ENCODE measurements around the gene NLRC4. TPM values are rescaled to one million over a fixed set of nuclear protein-coding genes. Genes with fewer than 3 reads are reported as not detected.

Gene NLRC4
- total RNA-seq, 3 donors from 2014 or later = 1.3 to 2.6 (median 1.8) TPM

GRCh38 chr2:32290000-32290339 lies 25.3 kb upstream of the NLRC4 start:
- Histone ChIP-seq H3K4me3 (no peak overlapping the region), H3K4me1 (no peaks in the 10 kb centered on the region), H3K36me3 (no peaks in the 10 kb centered on the region), H3K27me3 (no peaks in the 10 kb centered on the region), H3K27ac (no peak overlapping the region), H3K9me3 (no peaks in the 10 kb centered on the region)
- intact Hi-C loops (cut with DNase I; ENCODE audit: low total_unique reads) = no loop called here
- no peak for DNase-seq (ENCODE audit: low spot score in 2 of 2)
- TF ChIP-seq, protein P1, sequence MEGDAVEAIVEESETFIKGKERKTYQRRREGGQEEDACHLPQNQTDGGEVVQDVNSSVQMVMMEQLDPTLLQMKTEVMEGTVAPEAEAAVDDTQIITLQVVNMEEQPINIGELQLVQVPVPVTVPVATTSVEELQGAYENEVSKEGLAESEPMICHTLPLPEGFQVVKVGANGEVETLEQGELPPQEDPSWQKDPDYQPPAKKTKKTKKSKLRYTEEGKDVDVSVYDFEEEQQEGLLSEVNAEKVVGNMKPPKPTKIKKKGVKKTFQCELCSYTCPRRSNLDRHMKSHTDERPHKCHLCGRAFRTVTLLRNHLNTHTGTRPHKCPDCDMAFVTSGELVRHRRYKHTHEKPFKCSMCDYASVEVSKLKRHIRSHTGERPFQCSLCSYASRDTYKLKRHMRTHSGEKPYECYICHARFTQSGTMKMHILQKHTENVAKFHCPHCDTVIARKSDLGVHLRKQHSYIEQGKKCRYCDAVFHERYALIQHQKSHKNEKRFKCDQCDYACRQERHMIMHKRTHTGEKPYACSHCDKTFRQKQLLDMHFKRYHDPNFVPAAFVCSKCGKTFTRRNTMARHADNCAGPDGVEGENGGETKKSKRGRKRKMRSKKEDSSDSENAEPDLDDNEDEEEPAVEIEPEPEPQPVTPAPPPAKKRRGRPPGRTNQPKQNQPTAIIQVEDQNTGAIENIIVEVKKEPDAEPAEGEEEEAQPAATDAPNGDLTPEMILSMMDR (IDR thresholded peaks at IDR 0.05) = no peak

DNA sequence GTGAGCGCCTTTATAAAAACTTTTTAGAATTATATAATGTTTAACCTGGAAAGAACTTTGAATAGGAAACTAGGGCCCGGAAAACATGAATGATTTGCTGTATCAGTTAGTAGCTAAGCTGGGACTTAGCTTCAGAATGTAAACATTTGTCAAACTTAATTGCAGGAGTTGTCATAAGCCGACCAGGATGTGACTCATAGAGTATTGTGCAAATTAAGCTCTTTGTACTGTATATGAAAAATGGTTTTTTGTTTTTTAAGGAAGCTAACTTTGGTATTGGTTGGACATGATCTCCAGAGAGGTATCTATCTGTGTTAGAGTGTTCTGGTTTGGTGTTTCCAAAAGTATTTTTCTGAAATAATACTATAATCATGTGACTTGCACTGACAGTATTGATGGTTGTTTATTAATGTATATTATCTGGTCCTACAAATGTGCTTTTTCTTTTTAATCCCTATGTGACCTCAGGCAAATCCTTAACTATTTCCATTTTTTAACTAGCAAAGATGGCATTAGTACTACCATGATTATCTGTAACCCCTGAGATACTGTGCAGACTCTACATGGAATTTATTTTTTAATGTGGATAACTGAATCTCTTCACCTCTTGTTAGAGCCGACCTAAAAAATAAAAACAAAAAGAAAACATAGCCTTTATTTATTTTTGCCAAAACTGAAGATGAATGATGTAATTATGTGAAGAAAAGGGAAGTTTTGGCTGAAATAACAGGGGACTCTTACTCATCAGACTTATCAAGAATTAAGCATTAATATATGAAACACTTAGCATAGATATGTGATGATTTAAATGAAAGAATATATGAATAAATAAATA lies 24.7 kb upstream of the NLRC4 start:
- no peaks in the 10 kb centered on the region for H3K36me3 ChIP-seq
- no peak overlapping the region for H3K27ac ChIP-seq
- intact Hi-C loops (cut with DNase I; ENCODE audit: low total_unique reads) = no loop called here
- no peak for DNase-seq (ENCODE audit: low spot score in 2 of 2)
- H3K4me3 ChIP-seq = no peak overlapping the region
- no peak for TF ChIP-seq POLR2AphosphoS5 (IDR thresholded peaks at IDR 0.05)
- H3K27me3 ChIP-seq = no peaks in the 10 kb centered on the region
- H3K4me1 ChIP-seq = no peaks in the 10 kb centered on the region
- H3K9me3 ChIP-seq = no peaks in the 10 kb centered on the region

GRCh38 chr2:32284321-32284720 lies 19.6 kb upstream of the NLRC4 start:
- intact Hi-C loops (cut with DNase I; ENCODE audit: low total_unique reads) = no loop called here
- no peak for DNase-seq (ENCODE audit: low spot score in 2 of 2)
- H3K4me1 ChIP-seq = no peaks in the 10 kb centered on the region
- no peak for TF ChIP-seq POLR2AphosphoS5 (IDR thresholded peaks at IDR 0.05)
- TF ChIP-seq, protein P1 (IDR thresholded peaks at IDR 0.05) = no peak
- TF ChIP-seq POLR2A (IDR thresholded peaks at IDR 0.05) = no peak
- H3K4me3 ChIP-seq = no peak overlapping the region
- H3K9me3 ChIP-seq = no peaks in the 10 kb centered on the region
- no peaks in the 10 kb centered on the region for H3K36me3 ChIP-seq
- no peaks in the 10 kb centered on the region for H3K27me3 ChIP-seq
- no peak overlapping the region for H3K27ac ChIP-seq

- intact Hi-C loops (cut with DNase I; ENCODE audit: low total_unique reads) = no loop called here
- TF ChIP-seq, protein P1 (IDR thresholded peaks at IDR 0.05) = no peak
- no peak for TF ChIP-seq POLR2AphosphoS5 (IDR thresholded peaks at IDR 0.05)
- no peak for TF ChIP-seq POLR2A (IDR thresholded peaks at IDR 0.05)
- Histone ChIP-seq H3K4me1 (no peaks in the 10 kb centered on the region), H3K4me3 (peak overlapping the region; percentile 97 to 100 (median 99)), H3K27ac (peak overlapping the region; percentile 92 to 93), H3K27me3 (peaks cover 0 to 4% of the 10 kb centered on the region in 2 donors), H3K9me3 (no peaks in the 10 kb centered on the region), H3K36me3 (no peaks in the 10 kb centered on the region)
- DNase-seq (ENCODE audit: low spot score in 2 of 2) = no peak
Observed at GRCh38 chr2:32278478-32278853, 13.8 kb upstream of the NLRC4 start.

DNA sequence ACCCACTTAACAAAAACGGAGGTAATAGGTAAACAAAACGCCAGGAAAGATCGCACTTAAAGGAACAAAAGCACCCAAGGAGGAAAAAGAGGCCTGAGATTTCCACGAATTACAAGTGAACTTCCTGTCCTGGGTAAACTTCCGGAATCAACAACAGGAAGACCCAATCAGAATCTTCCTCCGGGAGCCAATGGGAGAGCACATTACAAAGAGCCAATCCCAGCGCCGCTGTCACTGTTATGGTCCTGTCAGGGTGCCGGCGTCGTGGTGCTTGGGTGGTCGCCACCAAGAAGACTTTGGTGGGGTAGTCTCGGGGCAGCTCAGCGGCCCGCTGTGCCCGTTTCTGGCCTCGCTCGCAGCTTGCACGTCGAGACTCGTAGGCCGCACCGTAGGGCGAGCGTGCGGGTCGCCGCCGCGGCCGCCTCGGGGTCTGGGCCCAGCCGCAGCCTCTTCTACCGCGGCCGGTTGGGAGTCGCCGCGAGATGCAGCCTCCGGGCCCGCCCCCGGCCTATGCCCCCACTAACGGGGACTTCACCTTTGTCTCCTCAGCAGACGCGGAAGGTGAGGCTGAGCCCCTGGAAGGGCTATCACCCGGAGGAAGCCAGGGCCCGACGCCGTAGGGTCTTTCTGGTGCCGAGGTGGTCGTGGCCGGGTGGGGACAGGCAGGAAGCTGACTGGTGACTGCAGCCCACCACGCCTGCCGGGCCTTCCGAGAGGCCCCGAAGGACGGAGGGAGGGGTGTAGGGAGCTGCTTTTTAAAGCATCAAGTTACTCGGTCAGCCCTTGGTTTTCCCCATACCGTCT lies 13.2 kb upstream of the NLRC4 start, which contains the start of gene YIPF4:
Gene YIPF4 (plus strand): TSS at position 231 of the 804 bp plus-strand sequence. CDS start 252 bp downstream, at position 483.
- TF ChIP-seq POLR2AphosphoS5 (IDR thresholded peaks at IDR 0.05) = peak; percentile 68 to 84 (median 68)
- TF ChIP-seq, protein P1 (IDR thresholded peaks at IDR 0.05) = no peak
- peak; percentile 12 for TF ChIP-seq POLR2A (IDR thresholded peaks at IDR 0.05)
- H3K4me3 ChIP-seq = peak within 1 kb of the TSS; percentile 97 to 100 (median 99)
- DNase-seq (ENCODE audit: low spot score in 2 of 2) = peak; percentile 80 to 87
- H3K4me1 ChIP-seq = no peaks in the 10 kb centered on the region
- no peaks in the 10 kb centered on the region for H3K36me3 ChIP-seq
- intact Hi-C loops (cut with DNase I; ENCODE audit: low total_unique reads) = no loop called here
- no peaks in the 10 kb centered on the region for H3K9me3 ChIP-seq
- H3K27me3 ChIP-seq = peaks cover 0 to 4% of the 10 kb centered on the region in 2 donors
- H3K27ac ChIP-seq = peak within 1 kb of the TSS; percentile 92 to 93
